Measurements from ENCODE around the gene NQO2.

DNA sequence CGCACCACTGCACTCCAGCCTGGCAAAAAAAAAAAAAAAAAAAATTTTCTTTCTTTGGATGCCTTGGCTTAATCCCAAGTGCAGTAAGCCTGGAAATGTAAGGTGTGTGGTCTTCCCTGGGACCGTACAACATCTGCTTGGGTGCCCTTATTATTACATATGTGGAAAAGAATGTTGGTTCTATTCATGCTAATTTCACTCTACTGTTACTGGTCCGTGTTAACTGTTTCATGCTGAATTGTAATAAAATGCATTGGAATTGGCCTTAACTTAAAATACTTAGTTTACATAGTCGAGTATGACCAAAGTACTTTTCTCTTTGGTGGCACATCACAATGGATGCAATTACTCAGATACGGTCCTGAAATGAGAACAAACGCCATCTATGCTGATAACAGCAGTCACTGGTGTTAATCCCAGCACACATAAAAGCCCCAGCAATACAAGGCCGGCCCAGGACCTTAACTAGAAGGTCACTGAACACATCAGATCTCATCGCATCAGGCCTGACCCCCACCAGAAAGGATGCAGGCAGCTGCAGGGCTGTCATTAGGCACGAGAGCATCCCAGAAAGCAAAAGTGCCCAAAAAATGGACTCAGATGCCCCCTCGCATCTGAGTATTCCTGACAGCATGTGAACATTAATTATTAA, 29.5 kb upstream of the NQO2 start:
- TF ChIP-seq CTBP1 (IDR thresholded peaks at IDR 0.05; ENCODE audit: borderline replicate concordance) (no peak), TARDBP (IDR thresholded peaks at IDR 0.05) (no peak), FOXA1 (IDR thresholded peaks at IDR 0.05) (no peak), SUZ12 (IDR thresholded peaks at IDR 0.05) (no peak), FOXM1 (IDR thresholded peaks at IDR 0.05; ENCODE audit: borderline replicate concordance) (no peak), NFRKB (IDR thresholded peaks at IDR 0.05) (no peak), SP1 (IDR thresholded peaks at IDR 0.05) (no peak), FOXK2 (IDR thresholded peaks at IDR 0.05) (no peak), PKNOX1 (IDR thresholded peaks at IDR 0.05) (no peak), ARNT (IDR thresholded peaks at IDR 0.05) (no peak), HDGF (IDR thresholded peaks at IDR 0.05; ENCODE audit: borderline replicate concordance) (no peak), ELF4 (IDR thresholded peaks at IDR 0.05) (no peak), BHLHE40 (IDR thresholded peaks at IDR 0.05; ENCODE audit: borderline replicate concordance) (no peak)
